ENCODE results near the gene PIGT.

GRCh38 chr20:45394221-45395113, 21.5 kb upstream of the PIGT start:
- TF ChIP-seq, protein P1, sequence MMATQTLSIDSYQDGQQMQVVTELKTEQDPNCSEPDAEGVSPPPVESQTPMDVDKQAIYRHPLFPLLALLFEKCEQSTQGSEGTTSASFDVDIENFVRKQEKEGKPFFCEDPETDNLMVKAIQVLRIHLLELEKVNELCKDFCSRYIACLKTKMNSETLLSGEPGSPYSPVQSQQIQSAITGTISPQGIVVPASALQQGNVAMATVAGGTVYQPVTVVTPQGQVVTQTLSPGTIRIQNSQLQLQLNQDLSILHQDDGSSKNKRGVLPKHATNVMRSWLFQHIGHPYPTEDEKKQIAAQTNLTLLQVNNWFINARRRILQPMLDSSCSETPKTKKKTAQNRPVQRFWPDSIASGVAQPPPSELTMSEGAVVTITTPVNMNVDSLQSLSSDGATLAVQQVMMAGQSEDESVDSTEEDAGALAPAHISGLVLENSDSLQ (IDR thresholded peaks at IDR 0.05), result no peak
- TF ChIP-seq SP1 (IDR thresholded peaks at IDR 0.05) (no peak), HDGF (IDR thresholded peaks at IDR 0.05; ENCODE audit: borderline replicate concordance) (no peak), FOXK2 (IDR thresholded peaks at IDR 0.05) (no peak), ARNT (IDR thresholded peaks at IDR 0.05) (no peak), NFRKB (IDR thresholded peaks at IDR 0.05) (no peak), TARDBP (IDR thresholded peaks at IDR 0.05) (no peak)
